Measurements from ENCODE around the gene COLEC12.

The COLEC12 gene

DNA sequence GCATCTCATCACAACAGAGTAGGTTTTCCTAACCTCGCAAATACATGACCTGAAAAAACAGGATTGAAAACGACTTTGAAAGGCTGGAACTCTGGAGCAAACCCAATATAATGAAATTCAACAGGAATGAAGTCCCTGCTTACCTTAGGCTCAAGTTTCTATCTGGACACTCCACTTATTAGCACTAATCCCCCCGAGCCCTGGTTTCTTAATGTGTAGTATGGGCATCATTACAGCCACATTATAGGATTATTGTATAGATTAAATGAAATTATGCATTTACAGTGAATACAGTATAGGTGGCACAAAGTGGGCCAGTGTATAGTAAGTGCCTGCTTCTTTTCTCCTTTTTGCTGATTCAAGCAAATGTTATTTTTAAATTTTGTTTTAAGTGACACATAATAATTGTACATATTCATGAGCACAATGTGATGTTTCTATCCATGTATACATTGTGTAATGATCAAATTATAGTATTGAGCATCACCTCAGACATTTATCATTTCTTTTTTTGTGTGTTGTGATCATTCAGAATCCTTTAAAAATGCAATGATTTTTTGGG lies 118.0 kb downstream of the COLEC12 start:
- DNase-seq: no peak

DNA sequence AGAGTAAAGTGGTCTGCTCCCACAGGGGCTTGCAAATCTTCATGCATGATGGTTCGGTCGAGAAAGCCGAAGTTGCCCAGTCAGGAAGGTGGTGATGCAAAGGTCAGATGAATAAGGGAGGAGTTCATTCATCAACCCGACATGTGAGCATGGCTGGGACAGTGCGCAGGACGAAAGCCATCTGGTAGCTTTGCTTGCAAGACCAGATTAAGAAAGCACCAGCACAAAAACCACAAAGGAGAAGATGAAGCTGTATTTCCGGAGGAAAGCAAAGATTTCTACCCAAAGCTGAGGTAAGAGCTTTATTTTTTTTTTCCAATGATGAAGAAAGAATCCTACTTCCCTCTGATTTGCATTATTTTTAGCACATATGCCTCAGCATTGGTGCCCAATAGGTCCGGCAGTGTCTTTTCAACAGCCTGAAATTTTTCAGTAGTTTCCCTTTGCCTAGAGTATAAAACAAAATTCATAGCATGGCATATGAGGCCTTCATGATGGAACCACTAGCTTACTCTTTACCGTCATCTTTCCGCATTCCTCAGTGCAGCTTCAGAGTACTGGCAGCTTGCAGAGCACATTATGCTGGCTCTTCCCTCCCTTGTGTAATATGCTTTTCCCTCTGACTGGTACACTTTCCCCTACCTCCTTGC lies 120.7 kb downstream of the COLEC12 start:
- peak in 1 of 2 donors; percentile 8 for DNase-seq

DNA sequence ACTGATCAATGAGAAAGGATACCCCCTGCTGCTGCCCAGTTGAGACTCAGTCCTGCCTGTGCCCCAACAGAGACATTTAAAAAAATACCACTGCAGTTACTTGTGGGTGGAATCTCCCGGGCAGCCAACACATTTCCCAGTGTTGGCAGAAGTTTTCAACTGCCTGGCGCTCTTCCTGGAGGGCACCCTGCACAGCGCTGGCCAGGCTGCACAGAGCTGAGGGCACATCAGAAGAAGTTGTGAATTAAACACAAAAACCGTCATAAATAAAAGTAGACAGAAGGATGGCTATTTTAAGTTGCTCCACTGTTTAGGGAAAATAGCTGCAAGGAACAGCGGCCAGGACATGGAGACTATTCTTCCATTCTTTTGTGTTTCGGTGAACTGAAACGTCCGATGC lies 122.4 kb downstream of the COLEC12 start:
- DNase-seq: no peak

DNA sequence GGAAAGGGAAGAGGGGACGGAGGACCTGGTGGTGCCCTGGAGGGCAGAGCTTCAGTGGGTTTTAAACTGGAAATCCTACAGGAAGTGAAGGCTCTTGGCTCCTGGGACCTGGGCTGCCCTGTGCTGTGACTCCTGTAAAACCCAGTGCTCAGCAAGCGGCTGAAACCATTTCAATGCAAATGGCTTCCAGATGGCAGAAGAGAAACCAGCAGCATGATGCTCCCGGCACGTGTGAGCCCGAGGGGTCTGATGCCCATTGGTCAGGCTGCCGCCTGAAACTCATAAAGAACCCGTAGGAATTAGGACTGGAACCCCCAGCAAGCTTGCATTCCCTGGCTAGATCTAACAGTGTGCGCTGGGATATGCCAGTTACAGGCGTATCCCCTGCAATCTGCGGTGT lies 123.4 kb downstream of the COLEC12 start:
- DNase-seq: no peak

DNA sequence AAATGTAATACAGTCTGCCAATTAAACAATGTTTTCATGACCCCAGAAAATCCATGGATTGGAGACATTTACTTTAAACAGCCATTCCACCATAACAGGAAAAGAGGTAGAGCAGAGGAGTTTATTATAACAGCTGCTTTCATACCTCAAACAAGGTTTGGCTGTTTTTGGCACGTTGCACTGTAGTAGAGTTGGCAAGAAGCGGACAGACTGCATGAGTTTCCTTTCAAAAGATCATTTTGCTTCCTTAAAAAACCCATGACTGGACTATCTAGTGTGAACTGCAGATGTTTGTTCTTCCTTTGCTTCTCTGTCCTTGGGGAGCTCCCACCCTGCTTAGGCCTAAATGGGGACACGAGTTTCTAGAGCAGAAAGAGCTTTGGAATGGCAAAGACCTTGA lies 124.2 kb downstream of the COLEC12 start:
- peak in 1 of 2 donors; percentile 2 for DNase-seq

DNA sequence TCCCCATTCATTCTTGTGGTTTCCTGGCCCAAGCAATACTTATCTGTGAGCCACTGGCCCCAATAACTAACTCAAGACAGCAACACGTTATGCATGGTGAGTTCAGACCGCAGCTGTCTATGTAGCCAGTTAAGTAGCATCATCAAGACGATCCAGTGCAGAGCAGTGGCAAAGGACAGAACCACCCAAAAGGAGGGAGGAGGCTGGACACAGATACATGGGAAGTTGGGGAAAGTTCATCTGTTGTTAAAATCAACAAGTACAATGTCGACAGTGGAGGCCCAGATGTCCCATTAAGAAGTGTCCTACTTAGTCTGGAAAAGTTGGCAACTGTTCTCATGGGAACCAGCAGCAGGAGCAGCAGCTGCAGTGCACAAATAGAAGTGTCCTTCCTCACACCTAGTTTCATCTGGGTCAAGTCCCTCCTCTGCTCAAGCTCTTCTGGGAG lies 125.8 kb downstream of the COLEC12 start:
- no peak for DNase-seq

DNA sequence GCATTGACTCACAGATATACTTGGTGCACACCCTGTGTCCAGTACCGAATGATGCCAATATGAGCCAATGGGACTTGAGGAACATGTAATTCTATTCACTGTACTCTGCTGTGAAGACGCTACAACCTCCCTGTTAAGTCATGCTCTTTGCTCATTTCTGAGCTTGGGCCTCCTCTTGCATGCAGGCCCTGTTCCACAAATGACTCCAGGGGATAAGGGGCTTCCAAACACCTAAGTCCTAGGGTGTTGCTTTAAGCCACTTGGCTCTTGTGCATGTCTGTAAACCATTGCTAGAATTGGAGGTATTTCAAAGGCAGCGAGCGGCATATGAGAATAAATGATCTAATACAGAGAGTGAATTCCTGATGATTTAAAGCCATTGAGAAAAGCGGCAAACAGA lies 126.7 kb downstream of the COLEC12 start:
- no peak for DNase-seq

DNA sequence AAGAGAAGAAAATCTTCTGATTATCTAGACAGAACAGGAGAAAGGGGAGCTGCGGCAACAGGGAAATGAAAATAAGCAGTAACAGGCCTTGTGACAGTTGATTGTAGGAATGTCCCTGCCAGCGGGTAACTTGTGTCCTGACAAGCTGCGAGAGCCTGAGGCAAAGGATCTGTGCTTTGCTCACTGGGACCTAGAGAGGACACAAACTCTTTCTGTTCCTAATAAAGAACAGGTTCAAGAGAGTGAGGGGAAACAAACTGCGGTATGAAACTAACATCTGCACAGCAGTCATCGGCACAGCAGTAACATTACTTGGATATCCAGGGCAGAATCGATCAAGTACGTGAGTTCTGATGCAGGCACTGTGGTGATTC lies 128.9 kb downstream of the COLEC12 start:
- DNase-seq: no peak

DNA sequence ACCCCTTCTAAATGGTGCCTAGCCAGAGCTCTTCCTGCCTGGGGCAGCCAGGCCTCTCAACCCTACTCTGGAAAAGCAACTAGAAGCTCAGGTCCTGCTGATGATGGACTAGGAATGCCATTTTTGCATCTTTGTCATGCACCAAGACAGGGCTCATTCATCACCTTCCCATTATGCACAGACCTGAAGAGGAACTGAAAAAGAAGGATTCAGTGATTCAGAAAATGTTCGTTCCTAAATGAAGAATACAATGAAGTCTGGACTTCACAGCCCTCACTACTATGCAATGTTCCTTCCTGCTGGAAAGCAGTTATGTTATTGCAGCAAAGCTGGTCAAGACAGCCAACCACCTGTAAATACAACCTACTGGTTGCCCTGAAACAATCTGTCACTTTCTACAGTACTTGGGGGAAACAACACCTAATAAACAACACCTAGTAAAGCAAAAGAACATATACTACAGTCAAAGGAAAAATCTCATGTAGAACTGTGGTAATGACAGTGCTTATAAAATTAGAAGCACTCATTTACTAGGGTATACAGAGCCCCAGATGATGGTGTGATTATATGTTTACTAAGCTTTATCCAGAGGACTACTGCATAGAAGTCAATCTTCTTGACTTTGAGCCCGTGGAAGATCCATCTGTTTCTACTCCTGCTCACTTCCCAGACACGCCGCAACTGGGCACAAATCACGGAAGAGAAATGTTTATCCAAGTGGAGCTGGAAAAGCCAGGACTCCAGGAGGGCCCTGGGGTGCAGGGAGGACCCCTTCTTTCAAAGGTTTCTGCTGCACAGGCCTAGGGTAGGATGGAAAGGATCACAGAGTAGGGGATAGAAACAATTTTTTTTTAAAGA lies 129.5 kb downstream of the COLEC12 start:
- DNase-seq: no peak

DNA sequence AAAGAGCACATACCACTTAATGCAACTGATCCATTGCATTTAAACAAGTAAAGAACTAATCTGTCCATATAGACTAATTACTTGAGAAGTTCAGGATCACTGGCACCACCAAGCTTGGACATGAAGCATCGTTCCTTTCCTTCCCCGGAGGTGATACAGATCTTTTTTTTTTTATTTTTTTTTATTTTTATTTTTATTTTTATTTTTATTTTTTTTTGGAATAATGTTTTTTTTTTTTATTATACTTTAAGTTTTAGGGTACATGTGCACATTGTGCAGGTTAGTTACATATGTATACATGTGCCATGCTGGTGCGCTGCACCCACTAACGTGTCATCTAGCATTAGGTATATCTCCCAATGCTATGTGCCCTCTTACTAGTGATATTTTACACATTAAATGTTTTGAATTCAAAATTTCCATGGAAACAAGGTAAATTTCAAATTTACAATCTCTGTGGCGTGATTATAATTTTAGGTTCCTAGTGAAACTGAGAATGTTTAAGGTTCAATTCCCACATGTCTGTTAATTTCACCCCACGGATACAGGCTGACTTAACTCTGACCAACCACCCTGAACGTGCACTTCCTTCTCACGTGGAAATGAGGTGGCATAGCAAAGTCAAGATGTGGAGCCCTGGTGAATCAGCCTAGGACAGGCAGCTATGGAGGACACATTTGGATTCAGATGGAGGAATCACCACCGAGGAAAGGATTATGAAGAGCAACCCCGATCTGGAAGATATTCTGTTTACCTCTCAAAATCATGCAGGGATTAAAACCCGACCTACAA lies 131.1 kb downstream of the COLEC12 start:
- DNase-seq: no peak

DNA sequence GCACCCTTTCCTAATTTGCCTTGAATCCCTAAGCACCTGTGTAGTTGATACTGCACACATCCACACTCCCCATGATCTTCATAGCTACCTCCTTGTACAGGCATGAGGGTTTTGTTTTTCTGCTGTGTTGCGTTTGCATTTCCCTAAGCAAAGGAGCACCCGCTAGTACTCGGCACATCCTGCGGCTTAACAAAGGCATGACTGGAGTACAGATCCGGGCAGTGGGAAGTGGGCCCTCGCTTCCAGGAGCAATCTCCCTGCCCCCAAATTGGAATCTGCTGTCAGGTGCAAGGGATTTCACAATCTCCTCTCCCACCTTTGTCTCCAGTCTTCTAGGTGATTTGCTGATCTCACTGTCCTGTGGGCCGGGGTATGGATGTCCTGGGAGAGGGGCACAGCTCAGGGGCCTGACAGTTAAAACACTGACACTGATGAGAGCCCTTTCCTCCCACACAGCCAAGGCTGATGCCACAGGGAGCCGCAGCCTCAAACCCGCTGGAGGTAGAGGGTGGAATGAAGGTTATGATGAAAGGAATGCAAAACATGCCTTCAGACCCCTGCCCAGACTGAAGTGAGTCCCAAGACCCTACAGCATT lies 133.9 kb downstream of the COLEC12 start:
- DNase-seq: no peak

DNA sequence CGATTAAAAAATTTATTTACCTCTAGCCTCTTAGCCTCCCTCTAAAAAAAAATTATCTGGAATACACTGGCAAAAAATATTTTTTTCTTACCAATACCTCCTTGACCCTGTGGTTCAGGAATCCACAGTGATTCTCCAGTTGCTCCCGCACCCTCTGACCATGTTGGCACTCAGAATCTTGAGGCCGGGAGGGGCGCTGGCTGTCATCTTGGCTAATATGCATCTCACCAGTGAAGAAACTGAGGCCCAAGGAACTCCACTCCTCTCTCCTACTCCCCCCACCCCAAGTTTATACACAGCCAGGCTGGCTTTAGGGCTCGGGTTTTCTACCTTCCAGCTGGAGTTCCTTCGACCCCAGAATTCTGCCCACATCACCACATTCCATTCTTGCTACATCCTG lies 134.8 kb downstream of the COLEC12 start:
- no peak for DNase-seq

DNA sequence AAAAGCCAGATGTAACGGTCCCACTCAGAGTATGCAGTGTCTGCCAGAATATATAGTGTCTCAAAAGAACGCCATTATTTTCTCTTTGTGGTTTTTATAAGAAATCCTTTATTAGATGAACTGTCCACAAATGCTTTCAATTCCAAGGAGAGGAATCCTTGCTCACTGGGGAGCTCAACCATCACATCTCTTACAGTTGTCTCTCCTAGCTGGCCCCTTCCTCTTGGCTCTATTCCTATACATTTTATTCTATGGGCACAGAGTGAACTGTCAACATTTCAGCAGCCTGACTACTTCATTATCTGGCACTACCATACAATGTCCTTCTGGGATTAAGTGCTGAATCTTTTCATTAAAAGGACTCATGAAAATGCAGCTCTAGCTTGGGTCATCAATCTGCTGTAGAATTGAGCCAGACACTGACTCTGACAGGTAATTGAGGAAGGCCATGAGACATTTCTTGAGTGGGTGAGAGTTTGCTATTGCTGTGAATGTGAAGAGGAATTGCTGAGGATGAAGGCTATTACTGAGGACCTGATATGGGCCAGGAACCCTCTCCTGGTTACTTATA lies 136.2 kb downstream of the COLEC12 start:
- DNase-seq: no peak

DNA sequence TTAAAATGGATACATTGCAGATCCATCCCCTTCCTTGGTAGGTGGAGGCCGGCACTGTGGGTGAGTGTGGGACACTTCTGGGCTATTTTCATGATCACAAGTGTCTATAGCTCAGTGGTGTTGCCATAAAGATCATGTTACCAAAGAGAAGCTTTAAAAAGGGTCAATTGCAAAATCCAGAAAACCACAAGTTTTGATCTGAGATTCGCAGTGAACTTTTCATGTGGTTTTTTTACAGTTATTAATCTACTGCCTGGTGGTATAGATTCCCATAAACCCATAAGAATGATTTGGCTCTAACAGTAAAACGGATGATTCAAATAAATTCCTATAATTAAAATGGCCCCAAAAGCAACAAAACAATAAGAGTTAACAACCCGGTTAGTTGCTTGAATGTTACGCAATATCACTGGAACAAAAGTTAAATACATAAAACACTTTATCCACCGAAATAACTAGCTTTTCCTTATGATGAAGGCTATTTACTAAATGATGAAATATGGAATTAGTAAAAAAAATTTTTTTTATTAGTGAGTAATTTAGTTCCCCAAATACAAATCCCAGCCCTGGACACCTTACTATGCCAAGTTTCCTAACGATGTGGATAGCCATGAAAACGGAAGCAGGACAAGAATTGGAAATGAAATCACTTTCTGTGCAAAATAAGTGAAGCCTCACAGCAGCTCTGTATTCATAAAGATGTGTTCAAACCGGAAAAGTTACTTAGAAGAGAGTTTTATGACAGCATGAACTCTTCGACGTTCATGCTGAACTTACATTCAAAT lies 137.0 kb downstream of the COLEC12 start:
- no peak for DNase-seq

DNA sequence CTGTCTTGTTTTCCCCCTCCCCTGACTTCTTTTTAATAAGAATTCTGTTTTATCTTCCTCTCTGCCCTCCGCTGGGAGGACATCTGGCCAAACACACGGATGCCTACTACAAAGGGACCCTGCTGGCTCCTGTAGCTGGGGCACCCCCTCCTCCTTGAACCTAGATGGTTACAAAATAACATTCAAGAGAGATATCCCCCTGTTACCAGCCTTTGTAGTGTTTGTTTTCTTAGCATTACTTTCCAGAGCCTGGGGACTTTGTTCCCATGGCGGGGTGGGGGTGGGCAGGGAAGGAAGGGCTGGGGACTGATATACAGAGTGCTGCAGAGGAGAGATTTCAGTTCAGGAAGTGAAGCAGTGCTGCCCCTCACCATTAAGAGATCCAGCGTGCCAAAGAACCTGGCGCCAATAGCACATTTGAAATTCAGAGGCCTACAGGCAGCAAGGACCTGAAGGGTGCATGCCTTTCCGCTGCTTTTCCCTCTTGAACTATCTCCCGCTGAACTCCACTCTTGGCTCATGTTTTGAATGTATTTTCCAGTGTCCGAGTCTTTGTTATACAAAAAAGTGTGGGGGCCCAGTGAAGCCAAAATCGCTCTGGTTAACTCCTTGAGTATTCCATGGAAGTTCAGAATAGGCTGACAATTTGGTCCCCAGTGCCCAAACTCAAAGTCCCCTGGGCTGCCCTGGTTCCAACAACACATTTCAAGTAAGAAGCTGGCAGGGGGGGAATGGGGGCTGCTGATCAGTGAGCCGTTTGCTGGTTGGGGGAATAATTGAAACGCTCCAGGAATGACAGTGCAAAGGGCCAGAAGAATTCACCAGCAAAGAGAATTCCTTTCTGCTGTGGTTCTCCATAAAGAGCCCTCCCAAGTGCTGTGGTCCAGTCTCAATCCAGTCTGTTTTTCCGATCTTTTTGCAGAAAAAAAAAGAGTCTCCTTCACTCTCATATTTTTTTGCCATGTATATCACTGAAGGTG lies 137.9 kb downstream of the COLEC12 start:
- DNase-seq: no peak

DNA sequence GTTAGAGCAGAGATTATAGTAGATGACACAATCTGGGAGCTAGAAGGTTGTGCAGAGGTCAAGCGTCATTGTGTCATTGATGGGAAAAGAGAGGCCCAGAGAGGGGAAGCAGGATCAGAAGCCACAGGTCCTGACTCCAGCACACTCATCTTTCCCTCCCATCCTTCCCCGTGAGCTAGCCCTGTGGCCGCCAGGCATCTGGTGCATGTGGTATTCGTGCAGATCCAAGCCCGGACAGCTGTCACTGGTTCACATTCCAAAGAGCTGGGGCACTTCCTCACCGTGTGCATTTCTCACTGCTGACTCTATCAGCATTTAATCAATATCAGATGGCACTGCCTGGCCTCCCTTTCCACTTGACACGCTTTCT lies 138.6 kb downstream of the COLEC12 start:
- no peak for DNase-seq

DNA sequence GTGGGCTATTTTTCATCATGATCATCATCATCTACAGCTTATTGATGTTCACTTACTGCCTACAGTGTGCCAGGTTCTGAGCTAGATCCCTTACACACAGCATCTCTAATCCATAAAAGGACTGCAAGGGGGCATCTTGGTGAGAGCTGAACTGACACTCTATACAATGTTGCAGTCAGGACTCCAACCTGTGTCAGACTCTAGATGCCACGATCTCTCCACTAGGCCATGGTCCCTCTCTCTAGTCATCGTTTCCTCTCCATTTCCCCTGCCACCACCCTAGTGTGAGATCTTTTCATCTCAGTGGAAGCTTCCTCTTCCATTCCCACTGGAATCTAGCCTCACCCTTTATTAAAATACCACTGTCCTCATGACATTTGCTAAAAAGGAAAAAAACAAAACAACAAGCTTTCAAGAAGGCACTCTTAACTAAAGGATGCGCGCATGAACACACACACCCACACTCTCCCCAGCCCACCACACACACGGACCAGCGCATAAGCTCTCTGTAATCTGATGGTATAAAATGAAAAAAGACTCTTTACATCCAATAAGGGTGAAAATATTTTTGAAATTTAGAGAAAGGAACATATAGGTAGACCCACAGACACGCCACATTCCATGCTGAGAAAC lies 139.3 kb downstream of the COLEC12 start:
- no peak for DNase-seq

DNA sequence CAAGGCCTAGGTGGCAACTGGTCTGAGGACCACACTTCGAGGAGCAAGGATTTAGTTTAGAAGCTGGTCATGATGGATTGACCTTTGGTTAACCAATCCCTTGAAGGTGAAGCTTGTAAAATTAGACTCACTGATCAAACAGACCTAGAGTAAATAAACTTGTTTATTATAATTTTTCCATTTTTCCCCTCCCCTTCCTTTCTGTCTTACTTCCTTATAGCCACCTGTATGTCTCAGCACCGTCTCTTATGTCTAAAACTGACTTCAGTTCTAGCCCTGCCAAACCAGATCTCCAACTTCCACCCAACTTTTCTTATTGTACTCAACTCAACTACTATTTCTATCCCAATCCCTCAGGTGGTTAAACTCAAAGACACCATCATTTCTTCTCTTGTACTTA lies 139.8 kb downstream of the COLEC12 start:
- DNase-seq: no peak

DNA sequence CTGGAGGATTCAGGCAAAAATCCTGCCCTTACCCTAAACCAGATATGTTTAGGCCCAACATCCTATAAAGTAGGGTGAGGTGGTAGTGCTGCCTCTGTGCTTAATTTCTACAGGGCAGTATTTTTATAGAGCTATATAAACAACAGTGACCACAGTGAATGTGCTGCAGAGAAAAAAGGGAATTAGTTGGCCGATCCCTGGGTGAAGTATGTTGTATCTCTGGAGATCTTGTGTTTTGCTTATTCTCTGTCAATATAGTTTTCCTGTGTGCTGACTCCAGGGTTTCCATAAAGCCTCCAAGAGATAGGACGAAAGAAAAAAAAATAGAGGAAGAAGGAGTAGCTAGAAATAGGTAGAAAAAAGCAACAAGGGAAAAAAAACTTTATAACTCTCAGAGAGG lies 143.7 kb downstream of the COLEC12 start:
- DNase-seq: no peak

DNA sequence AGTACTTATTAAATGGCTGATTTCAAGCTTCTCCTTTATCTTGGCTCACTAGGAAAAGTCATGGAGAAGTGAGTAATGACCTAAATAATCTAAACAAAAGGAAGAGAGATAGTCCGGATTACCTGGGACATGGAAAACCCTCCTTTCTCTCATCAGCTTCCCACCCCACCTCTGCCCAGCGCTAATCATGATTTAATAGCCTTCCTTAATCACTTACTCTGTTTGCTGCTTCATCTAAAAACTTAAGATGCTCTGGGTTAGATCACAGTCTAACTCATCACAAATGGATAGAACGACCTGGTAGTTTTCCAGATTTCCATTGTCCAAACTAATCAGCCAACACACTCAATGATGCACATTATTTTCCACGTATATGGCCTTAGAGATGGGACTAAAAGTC lies 144.8 kb downstream of the COLEC12 start:
- no peak for DNase-seq

All from bone marrow (tissue), 2 donors.